Adrenal gland (tissue), 5 donors: Measurements from ENCODE around the gene GRIN2D.

Experiments used
- CTCF ChIP-seq, 6 experiments: fragments of 450-650 bp in 4 of 6; fragments of 200-600 bp in 2 of 6; sonication (generic) in 1 of 6; IDR thresholded peaks; 1 replicate in 5 of 6; 2 replicates in 1 of 6; pipeline versions ENCODE4 v1.5.1 to v1.8.0; 2016 to 2021; ENCODE audit warnings: antibody characterized with exemption in 6 of 6, mild to moderate bottlenecking in 2 of 6, moderate library complexity in 1 of 6
- POLR2A ChIP-seq, 2 donors: fragments of 450-650 bp; IDR thresholded peaks; one replicate each; pipeline ENCODE4 v1.6.1; 2017; ENCODE audit warnings: antibody characterized with exemption in 2 of 2, mild to moderate bottlenecking in 2 of 2, moderate library complexity in 1 of 2
- donor health status: DM: no; HTN: no; CAD: no.

- TF ChIP-seq CTCF (IDR thresholded peaks at IDR 0.05) (no peak), POLR2A (IDR thresholded peaks at IDR 0.05) (no peak)
These were observed 22.5 kb upstream of the GRIN2D start for GRCh38 chr19:48370955-48371354.
